ENCODE results near the gene THAP8.
"Not testable (repeated sequence)": the region's sequence is repeated elsewhere in the genome, so short reads cannot be mapped to it uniquely, and the experiment has no call there.

The THAP8 gene

DNA sequence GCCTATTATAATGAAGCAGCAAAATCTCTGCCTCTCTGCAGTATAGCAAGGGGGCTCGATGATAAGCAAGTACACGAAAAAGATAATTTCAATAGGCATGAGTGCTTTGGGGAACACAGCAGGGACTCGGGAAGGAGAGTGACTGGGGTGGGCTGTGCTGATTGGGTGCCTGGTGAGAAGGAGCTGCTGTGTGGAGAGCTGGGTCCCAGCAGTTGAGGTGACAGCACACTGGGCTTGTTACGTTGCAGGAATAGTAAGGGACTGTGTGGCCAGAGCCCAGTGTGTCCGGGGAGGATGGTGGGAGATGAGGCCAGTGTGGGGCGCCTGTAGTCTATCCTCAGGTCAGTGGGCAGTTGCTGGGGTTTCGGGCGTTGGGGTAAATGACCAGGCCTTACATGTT, 18.0 kb upstream of the THAP8 start:
- TF ChIP-seq, protein P1, sequence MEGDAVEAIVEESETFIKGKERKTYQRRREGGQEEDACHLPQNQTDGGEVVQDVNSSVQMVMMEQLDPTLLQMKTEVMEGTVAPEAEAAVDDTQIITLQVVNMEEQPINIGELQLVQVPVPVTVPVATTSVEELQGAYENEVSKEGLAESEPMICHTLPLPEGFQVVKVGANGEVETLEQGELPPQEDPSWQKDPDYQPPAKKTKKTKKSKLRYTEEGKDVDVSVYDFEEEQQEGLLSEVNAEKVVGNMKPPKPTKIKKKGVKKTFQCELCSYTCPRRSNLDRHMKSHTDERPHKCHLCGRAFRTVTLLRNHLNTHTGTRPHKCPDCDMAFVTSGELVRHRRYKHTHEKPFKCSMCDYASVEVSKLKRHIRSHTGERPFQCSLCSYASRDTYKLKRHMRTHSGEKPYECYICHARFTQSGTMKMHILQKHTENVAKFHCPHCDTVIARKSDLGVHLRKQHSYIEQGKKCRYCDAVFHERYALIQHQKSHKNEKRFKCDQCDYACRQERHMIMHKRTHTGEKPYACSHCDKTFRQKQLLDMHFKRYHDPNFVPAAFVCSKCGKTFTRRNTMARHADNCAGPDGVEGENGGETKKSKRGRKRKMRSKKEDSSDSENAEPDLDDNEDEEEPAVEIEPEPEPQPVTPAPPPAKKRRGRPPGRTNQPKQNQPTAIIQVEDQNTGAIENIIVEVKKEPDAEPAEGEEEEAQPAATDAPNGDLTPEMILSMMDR (IDR thresholded peaks at IDR 0.05; ENCODE audit: low read depth, low read length, missing control alignments): no peak
- no peak for DNase-seq (ENCODE audit: extremely low read depth, low read depth)
- H3K4me3 ChIP-seq (replicated peaks; ENCODE audit: low read depth, low read length): no peak overlapping the region

DNA sequence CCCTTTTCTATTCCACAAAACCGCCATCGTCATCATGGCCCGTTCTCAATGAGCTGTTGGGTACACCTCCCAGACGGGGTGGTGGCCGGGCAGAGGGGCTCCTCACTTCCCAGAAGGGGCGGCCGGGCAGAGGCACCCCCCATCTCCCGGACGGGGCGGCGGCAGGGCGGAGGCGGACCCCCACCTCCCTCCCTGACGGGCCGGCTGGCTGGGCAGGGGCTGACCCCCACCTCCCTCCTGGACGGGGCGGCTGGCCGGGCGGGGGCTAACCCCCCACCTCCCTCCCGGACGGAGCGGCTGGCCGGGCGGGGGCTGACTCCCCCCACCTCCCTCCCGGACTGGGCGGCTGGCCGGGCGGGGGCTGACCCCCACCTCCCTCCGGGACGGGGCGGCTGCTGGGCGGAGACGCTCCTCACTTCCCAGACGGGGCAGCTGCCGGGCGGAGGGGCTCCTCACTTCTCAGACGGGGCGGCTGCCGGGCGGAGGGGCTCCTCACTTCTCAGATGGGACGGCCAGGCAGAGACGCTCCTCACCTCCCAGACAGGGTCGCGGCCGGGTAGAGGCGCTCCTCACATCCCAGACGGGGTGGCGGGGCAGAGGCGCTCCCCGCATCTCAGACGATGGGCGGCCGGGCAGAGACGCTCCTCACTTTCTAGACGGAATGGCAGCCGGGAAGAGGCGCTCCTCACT, 14.9 kb upstream of the THAP8 start:
- H3K4me3 ChIP-seq (replicated peaks; ENCODE audit: low read depth, low read length); DNase-seq (ENCODE audit: extremely low read depth, low read depth): not testable (repeated sequence)

DNA sequence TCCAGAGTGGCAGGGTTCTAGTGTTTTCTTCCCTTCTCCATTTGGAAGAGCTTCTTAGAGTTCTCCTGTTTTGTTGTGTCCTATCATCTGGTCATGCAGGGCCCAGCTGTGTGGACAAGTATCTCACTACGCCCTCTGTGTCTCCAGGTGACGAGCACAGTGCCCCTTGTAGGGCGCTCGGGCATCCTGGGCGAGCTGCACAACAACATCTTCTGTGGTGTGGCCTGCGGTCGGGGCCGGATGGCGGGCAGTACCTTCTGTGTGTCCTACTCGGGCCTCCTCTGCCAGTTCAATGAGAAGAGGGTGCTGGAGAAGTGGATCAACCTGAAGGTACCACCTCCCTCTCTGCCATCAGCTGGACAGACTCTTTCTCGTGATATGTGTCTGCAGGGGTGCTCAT, 13.6 kb upstream of the THAP8 start:
- no peak for DNase-seq (ENCODE audit: extremely low read depth, low read depth)
- TF ChIP-seq, protein P1 (IDR thresholded peaks at IDR 0.05; ENCODE audit: low read depth, low read length, missing control alignments): no peak
- no peak overlapping the region for H3K4me3 ChIP-seq (replicated peaks; ENCODE audit: low read depth, low read length)

DNA sequence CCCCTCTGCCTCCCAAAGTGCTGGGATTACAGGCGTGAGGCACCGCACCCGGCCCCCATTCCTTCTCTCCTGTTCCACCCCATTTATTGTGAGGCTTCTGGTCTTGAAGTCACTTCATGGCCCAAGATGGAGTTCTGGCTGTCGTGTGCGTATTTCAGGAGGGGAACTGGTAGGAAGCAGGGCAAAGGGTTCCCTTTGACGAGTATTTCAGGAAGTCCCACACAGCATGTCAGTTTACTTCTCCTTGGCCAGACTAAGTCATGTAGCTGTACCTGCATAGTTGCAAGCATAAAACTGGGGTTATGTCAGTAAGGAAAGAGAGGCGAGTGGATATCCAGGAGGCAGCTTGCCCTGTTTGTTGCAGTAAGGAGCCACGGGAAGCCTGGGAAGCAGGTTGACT, 10.7 kb upstream of the THAP8 start:
- TF ChIP-seq, protein P1 (IDR thresholded peaks at IDR 0.05; ENCODE audit: low read depth, low read length, missing control alignments): no peak
- no peak overlapping the region for H3K4me3 ChIP-seq (replicated peaks; ENCODE audit: low read depth, low read length)
- no peak for DNase-seq (ENCODE audit: extremely low read depth, low read depth)

DNA sequence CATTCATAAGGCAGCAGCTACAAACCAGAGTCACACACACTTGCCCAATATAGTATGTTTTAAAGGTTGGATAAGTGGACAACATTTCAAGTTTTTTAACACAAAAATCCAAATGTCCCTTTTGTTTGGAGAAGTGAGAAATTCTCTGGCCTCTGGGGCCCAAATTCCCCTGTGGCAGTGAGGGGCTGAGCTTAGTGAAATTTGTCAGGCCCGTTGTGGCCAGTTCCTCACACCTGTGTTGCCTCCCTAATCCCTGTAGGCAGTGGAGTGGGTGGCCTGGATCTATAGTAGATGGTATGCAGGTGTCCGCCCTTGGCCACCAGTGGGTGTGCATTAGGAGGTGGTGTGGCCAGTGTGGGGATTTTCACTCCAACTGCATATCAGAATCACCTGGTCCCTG, 7.3 kb upstream of the THAP8 start:
- TF ChIP-seq, protein P1 (IDR thresholded peaks at IDR 0.05; ENCODE audit: low read depth, low read length, missing control alignments): no peak
- DNase-seq (ENCODE audit: extremely low read depth, low read depth): no peak
- H3K4me3 ChIP-seq (replicated peaks; ENCODE audit: low read depth, low read length): no peak overlapping the region

DNA sequence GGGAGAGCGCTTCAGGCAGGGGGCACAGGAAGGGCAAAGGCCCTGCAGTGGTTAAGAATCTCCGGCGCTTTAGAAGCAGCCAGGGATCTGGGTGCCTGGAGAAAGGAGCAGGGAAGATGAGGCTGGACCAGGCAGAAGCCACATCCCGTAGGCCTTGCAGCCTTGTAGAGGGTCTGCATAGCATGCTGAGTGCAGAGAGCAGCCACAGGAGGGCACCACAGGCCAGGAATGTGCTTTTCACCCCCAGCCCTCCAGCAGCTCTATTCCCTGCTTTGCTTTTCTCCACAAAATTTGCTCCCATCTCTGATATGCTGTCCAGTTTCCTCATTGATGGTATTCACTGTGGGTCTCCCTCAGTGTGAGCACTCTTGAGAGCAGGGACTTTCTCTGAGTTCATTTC, 6.3 kb upstream of the THAP8 start:
- TF ChIP-seq, protein P1 (IDR thresholded peaks at IDR 0.05; ENCODE audit: low read depth, low read length, missing control alignments): peak; percentile 69
- no peak for DNase-seq (ENCODE audit: extremely low read depth, low read depth)
- no peak overlapping the region for H3K4me3 ChIP-seq (replicated peaks; ENCODE audit: low read depth, low read length)

DNA sequence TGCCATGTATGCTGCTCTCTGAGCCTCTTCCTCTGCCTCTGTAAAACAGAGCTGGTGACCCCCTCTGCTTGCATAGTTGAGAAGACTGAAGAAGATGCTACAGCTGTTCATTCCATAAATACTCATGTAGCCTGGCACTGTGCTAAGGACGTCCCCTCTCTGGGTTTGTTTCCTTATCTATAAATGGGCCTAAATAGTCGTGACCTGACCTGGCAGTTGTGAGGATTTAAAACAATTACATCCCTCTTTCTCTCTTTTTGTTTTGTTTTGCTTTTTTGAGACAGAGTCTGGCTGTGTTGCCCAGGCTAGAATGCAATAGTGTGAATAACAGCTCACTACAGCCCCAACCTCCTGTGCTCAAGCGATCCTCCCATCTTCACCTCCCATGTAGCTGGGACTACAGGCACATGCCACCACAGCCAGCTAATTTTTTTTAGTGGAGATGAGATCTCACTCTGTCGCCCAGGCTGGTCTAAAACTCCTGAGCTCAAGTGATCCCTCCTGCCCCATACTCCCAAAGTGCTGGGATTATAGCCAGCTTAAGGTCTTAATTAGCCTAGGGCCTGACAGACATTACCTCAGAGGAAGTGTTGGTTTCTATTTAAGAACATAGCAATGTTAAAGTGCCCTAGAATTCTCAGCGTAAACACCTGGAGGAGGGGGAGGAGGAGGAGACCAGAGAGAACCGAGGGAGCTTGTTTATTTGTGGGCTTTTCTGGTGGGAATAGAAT, 5.3 kb upstream of the THAP8 start:
- TF ChIP-seq, protein P1 (IDR thresholded peaks at IDR 0.05; ENCODE audit: low read depth, low read length, missing control alignments): no peak
- no peak overlapping the region for H3K4me3 ChIP-seq (replicated peaks; ENCODE audit: low read depth, low read length)
- no peak for DNase-seq (ENCODE audit: extremely low read depth, low read depth)

All from HFF-Myc (cell line).